K562 (cell line): ENCODE results near the gene NTN3. TPM values are rescaled to one million over a fixed set of nuclear protein-coding genes. Genes with fewer than 3 reads are reported as not detected.

Experiments
- BRCA1 ChIP-seq, 2 experiments: fragments of 450-650 bp in 1 of 2; sonication (generic) in 1 of 2; formaldehyde crosslinking in 1 of 2; IDR thresholded peaks; 2 replicates each; pipeline versions ENCODE4 v1.5.0 to v1.6.1; 2017 to 2020; ENCODE audit warnings: mild to moderate bottlenecking in 1 of 2, missing genetic modification reagents in 1 of 2
- CBFA2T2 ChIP-seq: fragments of 450-650 bp; conservative IDR thresholded peaks from 2 replicates; pipeline ENCODE4 v1.6.1; 2017; ENCODE audit warnings: mild to moderate bottlenecking
- CBX3 ChIP-seq, 2 experiments: IDR thresholded peaks; 1 replicate in 1 of 2; 2 replicates in 1 of 2; pipeline ENCODE4 v1.6.1; 2012; ENCODE audit warnings: inconsistent platforms in 2 of 2, low read length in 2 of 2, borderline replicate concordance in 1 of 2, control low read depth in 1 of 2
- CTBP1 ChIP-seq: fragments of 450-650 bp; IDR thresholded peaks from 2 replicates; pipeline ENCODE4 v1.6.1; 2016; ENCODE audit warnings: borderline replicate concordance
- DPF2 ChIP-seq: fragments of 450-650 bp; IDR thresholded peaks from 2 replicates; pipeline ENCODE4 v1.6.1; 2016
- ETV5 ChIP-seq: sonication (generic); formaldehyde crosslinking; IDR thresholded peaks from 2 replicates; pipeline ENCODE4 v1.4.0; 2020; ENCODE audit warnings: low read depth, mild to moderate bottlenecking, missing genetic modification reagents
- FOSL1 ChIP-seq: fragments of 200-800 bp; sonication (Bioruptor generic); conservative IDR thresholded peaks from 2 replicates; pipeline ENCODE4 v1.6.1; 2016; ENCODE audit warnings: missing genetic modification characterization, missing compliant biosample characterization
- HNRNPK ChIP-seq: fragments of 200-400 bp; formaldehyde crosslinking; IDR thresholded peaks from one replicate; pipeline ENCODE4 v1.6.1; 2018; ENCODE audit warnings: mild to moderate bottlenecking, low read depth, low read length; ENCODE audit not compliant: poor library complexity, severe bottlenecking
- JUN ChIP-seq, 2 experiments: sonication (generic) in 1 of 2; formaldehyde crosslinking in 1 of 2; IDR thresholded peaks; 2 replicates each; pipeline versions ENCODE4 v1.6.1 to v1.8.0; 2012 to 2022; ENCODE audit warnings: borderline replicate concordance in 2 of 2, mild to moderate bottlenecking in 2 of 2, improper control_type of control experiment in 1 of 2, low read depth in 1 of 2, low read length in 1 of 2, missing genetic modification reagents in 1 of 2
- KLF16 ChIP-seq: IDR thresholded peaks from 2 replicates; pipeline ENCODE4 v1.6.1; 2016; ENCODE audit warnings: antibody characterized with exemption
- MAFK ChIP-seq: IDR thresholded peaks from 2 replicates; pipeline ENCODE4 v1.6.1; 2011; ENCODE audit warnings: low read length, improper control_type of control experiment
- MCM5 ChIP-seq: fragments of 450-650 bp; IDR thresholded peaks from 2 replicates; pipeline ENCODE4 v1.6.1; 2016; ENCODE audit warnings: low read depth
- POU5F1 ChIP-seq: fragments of 150-350 bp; IDR thresholded peaks from 2 replicates; pipeline ENCODE4 v1.6.1; 2014; ENCODE audit warnings: borderline replicate concordance, low read length, low read depth, mild to moderate bottlenecking; ENCODE audit not compliant: partially characterized antibody
- RBBP5 ChIP-seq: fragments of 200-600 bp; sonication (generic); IDR thresholded peaks from 2 replicates; pipeline ENCODE4 v1.6.1; 2012; ENCODE audit warnings: borderline replicate concordance, mild to moderate bottlenecking, low read length, control low read depth, inconsistent platforms; ENCODE audit not compliant: insufficient read depth, poor library complexity, severe bottlenecking
- RCOR1 ChIP-seq, 2 experiments: IDR thresholded peaks; 2 replicates each; pipeline ENCODE4 v1.6.1; 2012; ENCODE audit warnings: low read depth in 2 of 2, low read length in 2 of 2, borderline replicate concordance in 1 of 2, improper control_type of control experiment in 1 of 2
- SOX6 ChIP-seq: fragments of 450-650 bp; IDR thresholded peaks from 2 replicates; pipeline ENCODE4 v1.6.1; 2014; ENCODE audit warnings: mild to moderate bottlenecking
- SRSF1 ChIP-seq: fragments of 200-400 bp; formaldehyde crosslinking; IDR thresholded peaks from 2 replicates; pipeline ENCODE4 v1.6.1; 2017; ENCODE audit warnings: mild to moderate bottlenecking, low read depth, low read length, moderate library complexity
- TGIF2 ChIP-seq: sonication (generic); formaldehyde crosslinking; IDR thresholded peaks from 2 replicates; pipeline ENCODE4 v1.8.1; 2022; ENCODE audit warnings: mild to moderate bottlenecking, missing genetic modification reagents, moderate library complexity
- ZFPM2 ChIP-seq: fragments of 250-450 bp; sonication (Bioruptor Pico); IDR thresholded peaks from 2 replicates; pipeline ENCODE4 v1.5.1; 2022; ENCODE audit warnings: mild to moderate bottlenecking
- ZNF134 ChIP-seq: fragments of 250-450 bp; sonication (Bioruptor Pico); conservative IDR thresholded peaks from 2 replicates; pipeline ENCODE4 v1.4.0; 2020
- ZNF282 ChIP-seq: sonication (generic); formaldehyde crosslinking; IDR thresholded peaks from 2 replicates; pipeline ENCODE4 v1.8.1; 2023; ENCODE audit warnings: missing genetic modification reagents
- ZNF449 ChIP-seq: fragments of 250-450 bp; sonication (Bioruptor Pico); IDR thresholded peaks from 2 replicates; pipeline ENCODE4 v1.8.0; 2022; ENCODE audit warnings: moderate library complexity, mild to moderate bottlenecking, inconsistent platforms
- ZNF717 ChIP-seq: fragments of 250-450 bp; sonication (Bioruptor Pico); IDR thresholded peaks from 2 replicates; pipeline ENCODE4 v1.5.0; 2021
- ZNF780A ChIP-seq: fragments of 250-450 bp; sonication (Bioruptor Pico); IDR thresholded peaks from 2 replicates; pipeline ENCODE4 v1.5.0; 2021; ENCODE audit warnings: mild to moderate bottlenecking
- polyA plus RNA-seq, 8 experiments: library from polyadenylated mRNA; depleted of rRNA in 4 of 8; stranded (reverse) in 5 of 8; unstranded in 3 of 8; fragments of >200 nt; fragmentation: Nextera tagmentation in 2 of 8; fragmentation: Illumina TruSeq in 1 of 8; extraction: Ambion mirVana in 2 of 8; extraction: Trizol in 1 of 8; gene quantifications; 2 replicates each; pipeline versions ENCODE4 v1.2.1 to v1.2.3, GENCODE V29; 2011 to 2014; ENCODE audit warnings: inconsistent platforms in 1 of 8, missing spikeins in 1 of 8
- total RNA-seq, 7 experiments: library from RNA; depleted of rRNA in 6 of 7; stranded (reverse); fragments of >200 nt in 6 of 7; fragmentation: Illumina TruSeq in 2 of 7; extraction: Trizol in 2 of 7; gene quantifications; 2 replicates each; pipeline versions ENCODE4 v1.2.1 to v1.2.3, GENCODE V29; 2011 to 2021; ENCODE audit warnings: low replicate concordance in 1 of 7
- TF ChIP-seq, protein P1 (sequence below): sonication (generic); formaldehyde crosslinking; IDR thresholded peaks from 2 replicates; pipeline ENCODE4 v1.8.0; 2022; ENCODE audit warnings: missing genetic modification reagents, mild to moderate bottlenecking, moderate library complexity, borderline replicate concordance
- TF ChIP-seq, protein P2 (sequence below): sonication (generic); formaldehyde crosslinking; IDR thresholded peaks from 2 replicates; pipeline ENCODE4 v1.8.0; 2023; ENCODE audit warnings: mild to moderate bottlenecking, missing genetic modification reagents

The NTN3 gene
- total and polyA plus RNA-seq, 9 of the 15 experiments (the other 6 are each of a cell fraction or from before 2014, with no cell fraction given): not detected

GRCh38 chr16:2511128-2511800 lies 40.2 kb downstream of the NTN3 start (continued):
- no peak for TF ChIP-seq ZNF449 (CRISPR knock-in tag)
- TF ChIP-seq FOSL1 (tag): peak; percentile 60
- TF ChIP-seq DPF2: peak; percentile 46
- TF ChIP-seq RCOR1 (IDR thresholded peaks at IDR 0.05; ENCODE audit: borderline replicate concordance in 1 of 2, low read depth in 2 of 2, low read length in 2 of 2): no peak; a peak in 1 of 4 replicates
- TF ChIP-seq, protein P1, sequence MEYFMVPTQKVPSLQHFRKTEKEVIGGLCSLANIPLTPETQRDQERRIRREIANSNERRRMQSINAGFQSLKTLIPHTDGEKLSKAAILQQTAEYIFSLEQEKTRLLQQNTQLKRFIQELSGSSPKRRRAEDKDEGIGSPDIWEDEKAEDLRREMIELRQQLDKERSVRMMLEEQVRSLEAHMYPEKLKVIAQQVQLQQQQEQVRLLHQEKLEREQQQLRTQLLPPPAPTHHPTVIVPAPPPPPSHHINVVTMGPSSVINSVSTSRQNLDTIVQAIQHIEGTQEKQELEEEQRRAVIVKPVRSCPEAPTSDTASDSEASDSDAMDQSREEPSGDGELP (CRISPR knock-in tag): peak; percentile 48; the same call in 1 of the 2 replicates
- no peak for TF ChIP-seq KLF16
- no peak for TF ChIP-seq ZNF134 (CRISPR knock-in tag)
- TF ChIP-seq, protein P2, sequence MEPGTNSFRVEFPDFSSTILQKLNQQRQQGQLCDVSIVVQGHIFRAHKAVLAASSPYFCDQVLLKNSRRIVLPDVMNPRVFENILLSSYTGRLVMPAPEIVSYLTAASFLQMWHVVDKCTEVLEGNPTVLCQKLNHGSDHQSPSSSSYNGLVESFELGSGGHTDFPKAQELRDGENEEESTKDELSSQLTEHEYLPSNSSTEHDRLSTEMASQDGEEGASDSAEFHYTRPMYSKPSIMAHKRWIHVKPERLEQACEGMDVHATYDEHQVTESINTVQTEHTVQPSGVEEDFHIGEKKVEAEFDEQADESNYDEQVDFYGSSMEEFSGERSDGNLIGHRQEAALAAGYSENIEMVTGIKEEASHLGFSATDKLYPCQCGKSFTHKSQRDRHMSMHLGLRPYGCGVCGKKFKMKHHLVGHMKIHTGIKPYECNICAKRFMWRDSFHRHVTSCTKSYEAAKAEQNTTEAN (CRISPR knock-in tag): no peak
- TF ChIP-seq ZNF717 (CRISPR knock-in tag): no peak
- no peak for TF ChIP-seq CBX3 (IDR thresholded peaks at IDR 0.05; ENCODE audit: borderline replicate concordance in 1 of 2, low read length in 2 of 2)
- TF ChIP-seq ZNF282: no peak
- TF ChIP-seq BRCA1 (IDR thresholded peaks at IDR 0.05): no peak
- no peak for TF ChIP-seq BRCA1 (CRISPR knock-in tag; IDR thresholded peaks at IDR 0.05)
- TF ChIP-seq TGIF2 (CRISPR knock-in tag): no peak
- peak; percentile 38 for TF ChIP-seq RBBP5
- no peak for TF ChIP-seq ETV5 (CRISPR knock-in tag)
- TF ChIP-seq MCM5: no peak
- TF ChIP-seq ZNF780A: no peak
- TF ChIP-seq SRSF1: no peak
- TF ChIP-seq MAFK: no peak
- TF ChIP-seq CBFA2T2: no peak
- no peak for TF ChIP-seq HNRNPK
- TF ChIP-seq JUN (IDR thresholded peaks at IDR 0.05; ENCODE audit: borderline replicate concordance, low read depth, low read length): peak; percentile 66; the same call in 1 of the 2 replicates
- TF ChIP-seq JUN (CRISPR knock-in tag; IDR thresholded peaks at IDR 0.05; ENCODE audit: borderline replicate concordance): no peak
- TF ChIP-seq CTBP1: 0 out of 2 replicates have a peak, but pooled peaks have one; percentile 11
- TF ChIP-seq POU5F1: no peak
- no peak for TF ChIP-seq ZFPM2 (CRISPR knock-in tag)
- no peak for TF ChIP-seq SOX6
